HCT116 (cell line): ENCODE results near the gene ASPHD1. TPM values are rescaled to one million over a fixed set of nuclear protein-coding genes. Genes with fewer than 3 reads are reported as not detected.

Experiments
- ATAC-seq: fragments of 200-7000 bp; cut with Tn5 transposase; 2 replicates; pipeline ENCODE4 v1.9.1; 2020; ENCODE audit warnings: mild to moderate bottlenecking, moderate library complexity
- Bru-seq: library from RNA; stranded (reverse); fragments of 400-500 nt; gene quantifications from one replicate; lab custom pipeline; 2021; lab: Mats Ljungman, UMichigan
- BruChase-seq, 2 experiments: library from RNA; stranded (reverse); fragments of 400-500 nt; gene quantifications; one replicate each; lab custom pipeline; 2021; lab: Mats Ljungman, UMichigan
- BruUV-seq: library from RNA; stranded (reverse); fragments of 400-500 nt; replicated peaks from 2 replicates; lab custom pipeline; 2021; lab: Mats Ljungman, UMichigan
- CTCF ChIA-PET: fragments of 300-600 bp; sonication (Branson Sonifier 250); formaldehyde crosslinking; loops from one replicate; lab custom pipeline; 2021; ENCODE audit warnings: antibody characterized with exemption; lab: Charles Lee
- POLR2A ChIA-PET: fragments of 300-600, 350-600 bp; sonication (Branson Sonifier 250); formaldehyde crosslinking; loops from one replicate; lab custom pipeline; 2021; ENCODE audit warnings: antibody characterized with exemption; lab: Charles Lee
- RAD21 ChIA-PET, 2 experiments: fragments of 300-600 bp; sonication (Branson Sonifier 250); formaldehyde crosslinking; loops; one replicate each; lab custom pipeline; 2023; ENCODE audit warnings: low total read pairs in 2 of 2; ENCODE audit not compliant: uncharacterized antibody in 2 of 2, unreplicated experiment in 2 of 2, low non-redundant PET in 1 of 2; lab: Charles Lee
- DNase-seq: peaks from one replicate; pipeline ENCODE4 v3.0.0-alpha.2; 2010; ENCODE audit warnings: low read depth, low spot score
- H2AFZ ChIP-seq: fragments of 200-600 bp; shearing (Covaris generic), sonication (generic); 2 replicates; pipeline ENCODE4 v1.6.1; 2017; ENCODE audit warnings: low read depth, mixed run types, mixed read lengths, antibody characterized with exemption, low read length; ENCODE audit not compliant: poor library complexity, severe bottlenecking
- H3K27ac ChIP-seq: 2 replicates; pipeline ENCODE4 v1.5.1; 2012; ENCODE audit warnings: low read depth, low read length
- H3K27me3 ChIP-seq: fragments of 200-600 bp; sonication (generic); 2 replicates; pipeline ENCODE4 v1.6.1; 2016; ENCODE audit warnings: mixed run types, low read length, mixed read lengths; ENCODE audit not compliant: insufficient read depth
- H3K36me3 ChIP-seq, 2 experiments: fragments of 200-500 bp in 1 of 2; fragments of 200-600 bp in 1 of 2; sonication (Bioruptor generic) in 1 of 2; sonication (generic) in 1 of 2; 2 replicates each; pipeline versions ENCODE4 v1.5.1 to v1.6.1; 2014 to 2016; ENCODE audit warnings: low read length in 2 of 2, inconsistent platforms in 1 of 2, mixed read lengths in 1 of 2, mixed run types in 1 of 2; ENCODE audit not compliant: insufficient read depth in 2 of 2, control insufficient read depth in 1 of 2
- H3K4me1 ChIP-seq, 2 experiments: fragments of 200-600 bp in 1 of 2; sonication (generic) in 1 of 2; 2 replicates each; pipeline versions ENCODE4 v1.5.1 to v1.6.1; 2012 to 2017; ENCODE audit warnings: low read length in 2 of 2, inconsistent platforms in 1 of 2, mild to moderate bottlenecking in 1 of 2, mixed read lengths in 1 of 2, mixed run types in 1 of 2, moderate library complexity in 1 of 2; ENCODE audit not compliant: insufficient read depth in 2 of 2, control insufficient read depth in 1 of 2
- H3K4me2 ChIP-seq: fragments of 200-600 bp; sonication (generic); 2 replicates; pipeline ENCODE4 v1.6.1; 2017; ENCODE audit warnings: mixed run types, low read length, mixed read lengths
- H3K4me3 ChIP-seq, 2 experiments: fragments of 200-600 bp in 1 of 2; sonication (generic) in 1 of 2; replicated peaks in 1 of 2; 2 replicates each; pipeline ENCODE4 v1.5.1; 2011 to 2016; ENCODE audit warnings: low read length in 2 of 2, control low read depth in 1 of 2, low read depth in 1 of 2, mild to moderate bottlenecking in 1 of 2, mixed read lengths in 1 of 2, mixed run types in 1 of 2
- H3K79me2 ChIP-seq: fragments of 200-600 bp; sonication (generic); 2 replicates; pipeline ENCODE4 v1.6.1; 2017; ENCODE audit warnings: mild to moderate bottlenecking, mixed run types, low read length, moderate library complexity, mixed read lengths; ENCODE audit not compliant: insufficient read depth
- H3K9ac ChIP-seq: fragments of 200-600 bp; sonication (generic); 2 replicates; pipeline ENCODE4 v1.6.1; 2016; ENCODE audit warnings: low read length, mixed read lengths
- H3K9me2 ChIP-seq: fragments of 200-600 bp; sonication (generic), shearing (Covaris generic); 2 replicates; pipeline ENCODE4 v1.6.1; 2017; ENCODE audit warnings: mixed run types, mild to moderate bottlenecking, moderate library complexity; ENCODE audit not compliant: insufficient read depth
- H3K9me3 ChIP-seq, 2 experiments: fragments of 200-500 bp in 1 of 2; fragments of 200-600 bp in 1 of 2; sonication (Bioruptor generic) in 1 of 2; sonication (generic) in 1 of 2; 2 replicates each; pipeline ENCODE4 v1.6.1; 2014 to 2017; ENCODE audit warnings: low read length in 2 of 2, mixed read lengths in 2 of 2, inconsistent platforms in 1 of 2, low read depth in 1 of 2, mild to moderate bottlenecking in 1 of 2, mixed run types in 1 of 2, moderate library complexity in 1 of 2; ENCODE audit not compliant: control insufficient read depth in 1 of 2, insufficient read depth in 1 of 2
- H4K20me1 ChIP-seq: fragments of 200-600 bp; sonication (generic), shearing (Covaris generic); 2 replicates; pipeline ENCODE4 v1.6.1; 2017; ENCODE audit warnings: mixed run types, mild to moderate bottlenecking, moderate library complexity; ENCODE audit not compliant: insufficient read depth
- CEBPB ChIP-seq: IDR thresholded peaks from 2 replicates; pipeline ENCODE4 v1.6.1; 2012; ENCODE audit warnings: low read depth
- CTCF ChIP-seq, 3 experiments: fragments of 200-600 bp in 1 of 3; sonication (generic) in 1 of 3; IDR thresholded peaks in 2 of 3; conservative IDR thresholded peaks in 1 of 3; 2 replicates each; pipeline ENCODE4 v1.5.1; 2012 to 2017; ENCODE audit warnings: low read depth in 2 of 3, low read length in 2 of 3, antibody characterized with exemption in 1 of 3, borderline replicate concordance in 1 of 3, control low read depth in 1 of 3, mild to moderate bottlenecking in 1 of 3, mixed read lengths in 1 of 3, mixed run types in 1 of 3, moderate library complexity in 1 of 3; ENCODE audit not compliant: insufficient read depth in 1 of 3
- EGR1 ChIP-seq: IDR thresholded peaks from 2 replicates; pipeline ENCODE4 v1.6.1; 2012; ENCODE audit warnings: low read depth
- ELF1 ChIP-seq: IDR thresholded peaks from 2 replicates; pipeline ENCODE4 v1.6.1; 2012; ENCODE audit warnings: low read depth, borderline replicate concordance
- MAX ChIP-seq: IDR thresholded peaks from 2 replicates; pipeline ENCODE4 v1.6.1; 2012
- POLR2AphosphoS5 ChIP-seq: IDR thresholded peaks from 2 replicates; pipeline ENCODE4 v1.6.1; 2011; ENCODE audit warnings: mild to moderate bottlenecking, low read depth, low read length, moderate library complexity
- SP1 ChIP-seq: IDR thresholded peaks from 2 replicates; pipeline ENCODE4 v1.6.1; 2012; ENCODE audit warnings: low read depth
- SRF ChIP-seq: IDR thresholded peaks from 2 replicates; pipeline ENCODE4 v1.6.1; 2012; ENCODE audit warnings: low read depth
- ZFX ChIP-seq: fragments of 450-650 bp; IDR thresholded peaks from 2 replicates; pipeline ENCODE4 v1.6.1; 2017
- ZNF274 ChIP-seq: fragments of 200-500 bp; sonication (Bioruptor generic); IDR thresholded peaks from 2 replicates; pipeline ENCODE4 v1.6.1; 2014; ENCODE audit warnings: mild to moderate bottlenecking, low read depth, low read length, inconsistent platforms
- intact Hi-C: fragments of 100-400 bp; cut with micrococcal nuclease; formaldehyde crosslinking; loops from 2 replicates; pipeline ENCODE4 v1.10.0; 2022
- long read RNA-seq: library from polyadenylated mRNA; unstranded; transcript quantifications from one replicate; pipeline ENCODE4 v2.0.0, GENCODE V29; 2021; ENCODE audit not compliant: unreplicated experiment
- polyA plus RNA-seq: library from polyadenylated mRNA; unstranded; fragments of >200 nt; gene quantifications from 2 replicates; pipeline ENCODE4 v1.2.1, GENCODE V29; 2012; ENCODE audit warnings: missing spikeins
- total RNA-seq: library from RNA; stranded (reverse); gene quantifications from one replicate; pipeline ENCODE4 v1.2.1, GENCODE V29; 2021; ENCODE audit not compliant: unreplicated experiment

Gene ASPHD1
- total RNA-seq: 18.4 TPM
- 15.2 and 15.5 TPM in 2 replicates for polyA plus RNA-seq
- percentile 55 among the genes with signal in this experiment for Bru-seq, nascent RNA
- BruChase-seq, experiment 1, labeled RNA remaining after a 6-hour chase: percentile 55 among the genes with signal in this experiment
- BruChase-seq, experiment 2, labeled RNA remaining after a 2-hour chase: percentile 62 among the genes with signal in this experiment
- long read RNA-seq, transcript ASPHD1-201 (3 exons, 1,584 nt): major isoform, 5 of 20 reads
- long read RNA-seq, partial matches to known transcripts: 2 of 20 reads
- long read RNA-seq, other reads (novel, unspliced or antisense): 11 of 20 reads

- H3K4me3 ChIP-seq: peak within 1 kb of the TSS; percentile 71 to 75
Measured at GRCh38 chr16:29900102-29900887, at the start of gene ASPHD1. Gene ASPHD1 (plus strand): TSS chr16:29900488. CDS start chr16:29900972, 484 bp downstream.

GRCh38 chr16:29850998-29851397 lies 49.3 kb upstream of the ASPHD1 start:
- H3K4me1 ChIP-seq: peaks cover 0 to 5% of the 10 kb centered on the region in 2 experiments; a peak in 3 of 4 replicates
- H4K20me1 ChIP-seq: no peaks in the 10 kb centered on the region
- no peak overlapping the region for H3K9ac ChIP-seq
- H3K9me3 ChIP-seq: no peaks in the 10 kb centered on the region
- ChIA-PET RAD21 (interaction anchor here in 1 of 2 experiments (0.6 kb wide), 2 partner anchors 137 to 158 kb away, joined by 3 to 4 read pairs; no protein-coding TSS in a partner anchor), CTCF (no interaction called here), POLR2A (no interaction called here)
- H3K9me2 ChIP-seq: no peaks in the 10 kb centered on the region
- no peak for ATAC-seq
- no peaks in the 10 kb centered on the region for H3K79me2 ChIP-seq
- no peak overlapping the region for H2AFZ ChIP-seq
- H3K36me3 ChIP-seq: peaks cover 0 to 2% of the 10 kb centered on the region in 2 experiments; a peak in 1 of 4 replicates
- no peak overlapping the region for H3K4me2 ChIP-seq
- H3K27ac ChIP-seq: no peak overlapping the region
- DNase-seq: no peak
- no peak overlapping the region for H3K4me3 ChIP-seq
- no peaks in the 10 kb centered on the region for H3K27me3 ChIP-seq
- BruUV-seq: no TSS peak
- intact Hi-C loops: no loop called here
- TF ChIP-seq CTCF (IDR thresholded peaks at IDR 0.05 in 2 of 3, conservative IDR thresholded peaks at IDR 0.05 in 1 of 3; ENCODE audit: borderline replicate concordance in 1 of 3, insufficient read depth in 1 of 3, low read depth in 2 of 3, low read length in 2 of 3) (no peak), ELF1 (no peak), SRF (no peak), CEBPB (no peak), ZNF274 (no peak), POLR2AphosphoS5 (no peak), ZFX (no peak), MAX (no peak)

More at GRCh38 chr16:29900102-29900887, at the start of gene ASPHD1:
- Histone ChIP-seq H3K36me3 (no peaks in the 10 kb centered on the region), H3K9me3 (no peaks in the 10 kb centered on the region), H3K9ac (peak within 1 kb of the TSS; percentile 73), H3K79me2 (no peaks in the 10 kb centered on the region), H3K4me1 (peaks cover 9 to 31% of the 10 kb centered on the region in 2 experiments), H3K27me3 (no peaks in the 10 kb centered on the region), H3K27ac (peak within 1 kb of the TSS; percentile 78), H2AFZ (no peak within 1 kb of the TSS), H3K4me2 (peak within 1 kb of the TSS; percentile 93), H3K9me2 (no peaks in the 10 kb centered on the region), H4K20me1 (no peaks in the 10 kb centered on the region)
- ChIA-PET RAD21 (interaction anchor here (0.8 to 1.1 kb wide), 4 partner anchors 9 to 62 kb away, joined by 3 read pairs; partner anchors contain the start of gene TMEM219 (in 1 of the 2)), CTCF (interaction anchor here (1.3 to 1.6 kb wide), 5 partner anchors 37 to 93 kb away, joined by 3 to 10 read pairs (median 6); partner anchors contain the start of genes CDIPT, MVP and PAGR1), POLR2A (interaction anchor here (0.7 to 2.0 kb wide), 9 partner anchors 8 to 121 kb away, joined by 3 to 9 read pairs (median 4); partner anchors contain the start of genes HIRIP3, KCTD13, PAGR1 and TMEM219)
- TF ChIP-seq MAX (peak; percentile 90), ELF1 (no peak), SP1 (peak; percentile 55), EGR1 (peak; percentile 46; the same call in 1 of the 2 replicates)
- BruUV-seq: no TSS peak
- intact Hi-C loops: no loop called here
- ATAC-seq (peak; percentile 66), DNase-seq (peak; percentile 29)
